Measurements from ENCODE around the gene ANAPC5.
"Not testable (repeated sequence)": the region's sequence is repeated elsewhere in the genome, so short reads cannot be mapped to it uniquely, and the experiment has no call there.

ANAPC5 gene

GRCh38 chr12:121314431-121314830, 37.8 kb downstream of the ANAPC5 start:
- Histone ChIP-seq H2AFZ (ENCODE audit: low read depth, low read length) (no peak overlapping the region), H3K4me3 (ENCODE audit: low read length) (no peak overlapping the region), H3K9ac (ENCODE audit: low read length) (no peak overlapping the region), H3K4me2 (ENCODE audit: low read length) (no peak overlapping the region), H4K20me1 (ENCODE audit: insufficient read depth, low read length) (no peaks in the 10 kb centered on the region), H3K9me3 (ENCODE audit: insufficient read depth, low read length) (no peaks in the 10 kb centered on the region), H3K27ac (ENCODE audit: low read length) (no peak overlapping the region), H3K79me2 (ENCODE audit: low read length) (0 out of 2 replicates have a peak, but pooled peaks cover 10% of the 10 kb centered on the region), H3K27me3 (ENCODE audit: low read depth, low read length) (no peaks in the 10 kb centered on the region), H3K36me3 (replicated peaks; ENCODE audit: low read depth, low read length) (peaks cover 33% of the 10 kb centered on the region), H3K4me1 (ENCODE audit: low read length) (peaks cover 16% of the 10 kb centered on the region)
- no peak for TF ChIP-seq EZH2phosphoT487 (IDR thresholded peaks at IDR 0.05; ENCODE audit: low read depth)
- TF ChIP-seq, protein P1, sequence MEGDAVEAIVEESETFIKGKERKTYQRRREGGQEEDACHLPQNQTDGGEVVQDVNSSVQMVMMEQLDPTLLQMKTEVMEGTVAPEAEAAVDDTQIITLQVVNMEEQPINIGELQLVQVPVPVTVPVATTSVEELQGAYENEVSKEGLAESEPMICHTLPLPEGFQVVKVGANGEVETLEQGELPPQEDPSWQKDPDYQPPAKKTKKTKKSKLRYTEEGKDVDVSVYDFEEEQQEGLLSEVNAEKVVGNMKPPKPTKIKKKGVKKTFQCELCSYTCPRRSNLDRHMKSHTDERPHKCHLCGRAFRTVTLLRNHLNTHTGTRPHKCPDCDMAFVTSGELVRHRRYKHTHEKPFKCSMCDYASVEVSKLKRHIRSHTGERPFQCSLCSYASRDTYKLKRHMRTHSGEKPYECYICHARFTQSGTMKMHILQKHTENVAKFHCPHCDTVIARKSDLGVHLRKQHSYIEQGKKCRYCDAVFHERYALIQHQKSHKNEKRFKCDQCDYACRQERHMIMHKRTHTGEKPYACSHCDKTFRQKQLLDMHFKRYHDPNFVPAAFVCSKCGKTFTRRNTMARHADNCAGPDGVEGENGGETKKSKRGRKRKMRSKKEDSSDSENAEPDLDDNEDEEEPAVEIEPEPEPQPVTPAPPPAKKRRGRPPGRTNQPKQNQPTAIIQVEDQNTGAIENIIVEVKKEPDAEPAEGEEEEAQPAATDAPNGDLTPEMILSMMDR (IDR thresholded peaks at IDR 0.05; ENCODE audit: low read depth, low read length) = no peak

- not testable (repeated sequence) for H3K27me3 ChIP-seq (ENCODE audit: low read depth, low read length); H2AFZ ChIP-seq (ENCODE audit: low read depth, low read length); H3K9me3 ChIP-seq (ENCODE audit: insufficient read depth, low read length); H3K4me2 ChIP-seq (ENCODE audit: low read length); H3K9ac ChIP-seq (ENCODE audit: low read length); H3K79me2 ChIP-seq (ENCODE audit: low read length); H3K27ac ChIP-seq (ENCODE audit: low read length); H4K20me1 ChIP-seq (ENCODE audit: insufficient read depth, low read length); H3K4me1 ChIP-seq (ENCODE audit: low read length); H3K4me3 ChIP-seq (ENCODE audit: low read length)
- peaks cover 32% of the 10 kb centered on the region for H3K36me3 ChIP-seq (replicated peaks; ENCODE audit: low read depth, low read length)
Observed at GRCh38 chr12:121310231-121310630, 42.0 kb downstream of the ANAPC5 start.

GRCh38 chr12:121307397-121307796, 44.8 kb downstream of the ANAPC5 start:
- H3K36me3 ChIP-seq (replicated peaks; ENCODE audit: low read depth, low read length) = peaks cover 27% of the 10 kb centered on the region
- H3K27me3 ChIP-seq (ENCODE audit: low read depth, low read length); H3K4me2 ChIP-seq (ENCODE audit: low read length); H2AFZ ChIP-seq (ENCODE audit: low read depth, low read length); H3K27ac ChIP-seq (ENCODE audit: low read length); H3K9me3 ChIP-seq (ENCODE audit: insufficient read depth, low read length); H3K4me1 ChIP-seq (ENCODE audit: low read length); H3K79me2 ChIP-seq (ENCODE audit: low read length); H3K4me3 ChIP-seq (ENCODE audit: low read length); H3K9ac ChIP-seq (ENCODE audit: low read length); H4K20me1 ChIP-seq (ENCODE audit: insufficient read depth, low read length): not testable (repeated sequence)

GRCh38 chr12:121304306-121304705, 47.9 kb downstream of the ANAPC5 start:
- H3K27ac ChIP-seq (ENCODE audit: low read length) = no peak overlapping the region
- no peak overlapping the region for H3K4me2 ChIP-seq (ENCODE audit: low read length)
- no peak overlapping the region for H3K9ac ChIP-seq (ENCODE audit: low read length)
- H3K4me1 ChIP-seq (ENCODE audit: low read length) = peaks cover 15% of the 10 kb centered on the region
- H3K4me3 ChIP-seq (ENCODE audit: low read length) = no peak overlapping the region
- H3K36me3 ChIP-seq (replicated peaks; ENCODE audit: low read depth, low read length) = peaks cover 11% of the 10 kb centered on the region
- H4K20me1 ChIP-seq (ENCODE audit: insufficient read depth, low read length) = no peaks in the 10 kb centered on the region
- no peaks in the 10 kb centered on the region for H3K9me3 ChIP-seq (ENCODE audit: insufficient read depth, low read length)
- peaks cover 8% of the 10 kb centered on the region for H3K27me3 ChIP-seq (ENCODE audit: low read depth, low read length)
- no peaks in the 10 kb centered on the region for H3K79me2 ChIP-seq (ENCODE audit: low read length)
- TF ChIP-seq EZH2phosphoT487 (IDR thresholded peaks at IDR 0.05; ENCODE audit: low read depth) = no peak
- TF ChIP-seq, protein P1 (IDR thresholded peaks at IDR 0.05; ENCODE audit: low read depth, low read length) = no peak
- no peak overlapping the region for H2AFZ ChIP-seq (ENCODE audit: low read depth, low read length)

DNA sequence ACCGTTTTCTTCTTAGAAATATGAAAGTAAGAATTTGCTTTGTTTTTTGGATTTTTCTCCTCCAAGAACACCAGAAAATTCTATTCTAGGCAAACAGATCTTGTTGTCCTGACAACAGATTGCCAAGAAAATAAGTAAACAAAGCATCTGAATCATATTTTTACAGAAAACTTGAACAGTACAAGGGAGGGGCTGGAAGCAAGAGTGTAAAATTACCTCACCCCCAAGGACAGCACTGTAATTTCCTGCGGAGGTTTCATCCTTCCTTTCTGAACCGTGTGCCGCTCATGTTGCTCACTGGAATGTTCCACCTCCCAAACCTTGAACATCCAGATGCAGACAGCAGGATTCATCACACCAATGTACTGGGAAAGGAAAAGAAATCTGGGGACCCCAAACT, 50.3 kb downstream of the ANAPC5 start:
- no peaks in the 10 kb centered on the region for H3K36me3 ChIP-seq (replicated peaks; ENCODE audit: low read depth, low read length)
- no peak overlapping the region; the same call in 1 of the 2 replicates for H3K4me2 ChIP-seq (ENCODE audit: low read length)
- H3K79me2 ChIP-seq (ENCODE audit: low read length) = no peaks in the 10 kb centered on the region
- H3K9ac ChIP-seq (ENCODE audit: low read length) = no peak overlapping the region
- no peak overlapping the region for H2AFZ ChIP-seq (ENCODE audit: low read depth, low read length)
- TF ChIP-seq, protein P1 (IDR thresholded peaks at IDR 0.05; ENCODE audit: low read depth, low read length) = no peak
- no peak for TF ChIP-seq EZH2phosphoT487 (IDR thresholded peaks at IDR 0.05; ENCODE audit: low read depth)
- no peaks in the 10 kb centered on the region for H4K20me1 ChIP-seq (ENCODE audit: insufficient read depth, low read length)
- H3K4me1 ChIP-seq (ENCODE audit: low read length) = peaks cover 17% of the 10 kb centered on the region
- H3K27me3 ChIP-seq (ENCODE audit: low read depth, low read length) = peaks cover 8% of the 10 kb centered on the region
- no peaks in the 10 kb centered on the region for H3K9me3 ChIP-seq (ENCODE audit: insufficient read depth, low read length)
- H3K4me3 ChIP-seq (ENCODE audit: low read length) = no peak overlapping the region
- no peak overlapping the region for H3K27ac ChIP-seq (ENCODE audit: low read length)
